CD4-positive, alpha-beta T cell treated with Interleukin-1 beta for 1 hour (primary cell): ENCODE results near the gene ELMO1.
A peak's percentile ranks its signal among the peaks of the same experiment; 100 is the strongest.

ENCODE experiments used
- DNase-seq, 2 donors: peaks; one replicate each; pipeline ENCODE4 v3.0.0-alpha.2; 2020 to 2022

The ELMO1 gene

DNA sequence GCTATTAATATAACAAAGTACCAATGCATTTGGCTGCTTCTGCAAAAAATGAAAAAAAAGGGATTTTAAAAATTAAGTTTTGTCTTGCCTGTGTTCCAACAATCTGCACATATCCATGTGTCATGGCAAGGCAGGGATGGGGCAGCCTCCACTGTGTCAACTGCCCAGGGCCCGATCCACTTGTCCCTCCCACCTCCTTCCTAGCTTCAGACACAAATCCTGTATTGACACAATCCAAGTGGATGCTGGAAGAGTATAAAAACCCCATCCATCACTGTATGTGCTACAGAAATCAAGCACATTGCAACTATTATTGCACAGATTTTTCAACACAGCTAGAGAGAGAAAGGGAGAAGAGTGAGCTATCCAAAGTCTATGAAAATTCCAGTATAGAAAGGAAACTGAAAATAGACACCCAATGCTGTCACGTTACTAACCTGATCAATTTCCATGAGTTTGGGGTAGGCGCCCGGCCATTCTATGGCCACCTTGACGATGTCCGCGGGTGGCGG, 106.4 kb downstream of the ELMO1 start:
- DNase-seq, result no peak

DNA sequence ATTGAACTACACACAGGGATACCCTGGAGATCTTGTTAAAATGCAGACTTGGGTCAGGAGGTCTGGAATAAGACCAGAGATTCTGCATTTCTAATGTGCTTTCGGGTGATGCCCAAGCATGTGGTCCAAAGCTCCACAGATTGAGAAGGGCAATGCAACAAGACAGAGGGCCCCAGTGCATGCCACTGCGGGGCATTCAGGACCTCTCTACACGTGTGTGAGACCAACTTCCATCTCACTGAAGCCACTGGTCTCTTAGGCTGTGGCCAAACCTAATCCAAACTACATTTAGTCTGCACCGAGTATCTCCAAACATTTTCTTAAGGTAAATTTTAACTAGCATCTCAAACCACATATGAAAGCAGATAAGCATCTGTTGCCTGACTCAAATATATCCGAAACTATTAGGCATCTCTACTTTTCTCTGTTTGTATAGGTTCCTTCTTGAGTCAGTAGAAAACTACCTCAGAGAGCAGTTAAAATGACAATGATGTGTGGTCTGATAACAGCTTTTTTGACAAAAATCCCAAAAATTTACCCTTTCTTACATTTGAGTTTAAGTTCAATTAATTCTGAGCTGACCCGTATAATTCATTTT, 107.5 kb downstream of the ELMO1 start:
- peak in 1 of 2 donors; percentile 29 for DNase-seq

DNA sequence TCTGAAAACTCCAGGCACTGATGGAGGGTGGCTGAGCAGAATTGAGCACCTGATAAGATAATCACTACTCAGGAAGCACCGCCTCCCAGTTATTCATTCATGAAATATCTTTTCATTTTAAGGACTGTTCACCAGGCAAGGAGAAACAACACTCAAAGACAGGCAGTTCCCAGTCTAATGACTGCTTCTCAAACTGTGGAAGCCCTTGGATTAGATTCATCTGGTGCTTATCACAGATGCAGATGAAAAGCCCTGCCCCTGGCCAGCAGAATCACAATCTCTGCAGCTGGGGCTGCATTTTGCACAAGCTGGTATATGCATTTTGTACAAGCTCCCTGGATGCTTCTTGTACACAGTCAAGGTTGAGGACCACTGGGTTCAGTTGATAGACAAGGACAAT, 109.7 kb downstream of the ELMO1 start:
- no peak for DNase-seq

DNA sequence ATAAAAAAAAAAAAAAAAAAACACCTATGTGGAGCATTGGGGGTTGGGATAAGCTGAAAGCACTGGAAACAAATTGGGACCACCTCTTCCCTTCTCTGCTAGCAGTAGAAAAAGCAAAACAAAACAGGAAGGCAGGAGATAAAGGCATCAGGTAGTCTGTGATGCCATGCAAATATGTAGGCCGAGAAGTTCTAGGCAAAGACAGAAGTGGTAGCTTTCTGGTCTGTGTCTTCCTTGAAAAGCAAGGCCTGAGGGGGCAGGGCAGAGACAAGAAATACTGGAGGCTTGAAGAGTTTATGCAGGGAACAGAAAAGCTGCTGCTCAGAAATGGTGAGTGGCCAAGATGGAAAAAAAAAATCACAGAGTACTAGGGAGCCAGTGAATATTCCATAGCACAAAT, 111.1 kb downstream of the ELMO1 start:
- DNase-seq, result peak in 1 of 2 donors; percentile 3

DNA sequence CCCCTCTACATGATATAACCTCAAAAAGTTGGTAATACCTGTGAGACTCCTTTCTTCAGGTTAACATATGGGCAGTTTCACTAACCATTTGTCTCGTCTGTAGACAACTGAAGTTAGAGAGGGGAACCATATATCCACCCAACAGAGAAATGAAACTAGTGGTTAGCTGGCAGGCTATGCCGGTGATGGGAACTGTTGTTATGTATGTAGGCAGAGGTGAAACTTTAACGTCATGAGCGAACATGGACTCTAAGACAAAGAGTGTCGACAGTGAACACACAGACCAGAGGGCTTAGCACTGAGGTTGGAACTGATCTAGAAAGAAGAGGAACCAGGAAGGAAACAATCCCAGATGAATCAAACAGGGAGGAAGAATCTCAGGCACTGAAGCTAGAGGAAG, 112.4 kb downstream of the ELMO1 start:
- peak; percentile 42 to 63 for DNase-seq

DNA sequence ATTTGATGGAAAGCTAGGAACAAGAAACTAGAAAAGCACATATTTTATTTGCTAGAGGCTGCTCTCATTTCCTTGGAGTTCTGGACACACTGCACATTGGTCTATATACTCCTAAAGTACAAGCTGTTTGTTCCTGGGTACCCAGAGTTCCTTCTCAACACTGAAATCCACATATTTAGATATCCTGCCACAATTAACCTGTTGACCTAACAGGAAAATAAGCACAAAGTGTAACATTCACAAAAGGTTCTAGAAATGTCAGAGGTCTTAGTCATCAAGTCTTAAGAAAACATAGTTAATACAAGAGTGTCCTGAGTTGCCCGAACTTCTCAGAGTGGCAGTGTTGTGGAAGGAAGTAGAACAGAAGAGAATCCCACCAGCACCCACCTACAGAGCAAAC, 115.6 kb downstream of the ELMO1 start:
- DNase-seq, result no peak

DNA sequence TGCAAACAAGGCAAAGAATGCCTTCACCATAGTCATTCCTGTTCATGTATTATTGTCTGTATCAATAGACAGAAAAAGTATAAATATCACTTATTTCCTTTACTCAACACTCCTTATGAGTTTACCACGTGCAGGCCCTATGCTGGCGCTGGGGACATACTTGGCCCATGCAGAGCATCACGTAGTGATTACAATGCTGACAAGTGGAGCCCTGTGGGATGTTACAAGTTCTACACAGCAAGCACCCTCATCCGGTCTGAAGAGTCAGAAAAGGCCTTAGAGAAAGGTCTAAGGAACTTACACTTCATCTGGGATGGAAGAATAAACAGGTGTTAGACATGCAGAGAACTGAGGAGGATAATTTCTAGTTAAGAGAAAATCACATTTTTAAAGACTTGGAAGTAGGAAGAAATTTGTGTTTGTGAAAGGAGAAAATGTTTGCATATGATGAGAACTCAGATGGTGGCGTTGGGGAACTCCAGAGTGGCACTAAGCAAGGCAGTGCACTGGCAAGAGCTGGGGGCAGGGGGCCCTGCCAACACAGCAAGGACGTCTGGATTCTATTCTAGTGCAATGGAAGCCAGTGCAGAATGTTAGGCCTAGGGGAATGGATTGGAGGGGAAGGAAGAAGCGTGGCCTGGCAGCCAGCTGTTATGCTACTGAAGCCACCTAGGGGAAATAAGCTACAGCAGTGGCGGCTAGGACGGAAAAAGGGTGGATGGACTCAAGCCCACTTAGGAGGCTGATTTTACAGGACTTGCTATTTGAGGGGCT, 116.2 kb downstream of the ELMO1 start:
- no peak for DNase-seq

DNA sequence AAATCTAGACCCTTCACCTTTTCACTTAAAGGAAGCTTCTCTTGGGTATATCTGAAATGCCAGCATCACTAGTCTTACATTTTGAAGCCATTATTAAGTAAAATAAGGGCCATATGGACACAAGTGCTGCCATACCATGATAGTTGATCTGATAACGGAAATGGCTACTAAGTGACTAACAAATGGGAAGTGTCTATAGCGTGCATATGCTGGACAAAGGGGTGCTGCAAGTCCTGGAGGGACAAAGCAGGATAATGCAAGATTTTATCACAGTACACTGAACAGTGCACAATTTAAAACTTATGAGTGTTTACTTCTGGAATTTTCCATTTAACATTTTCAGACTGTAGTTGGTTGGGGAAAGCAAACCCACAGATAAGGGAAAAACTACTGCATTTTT, 117.9 kb downstream of the ELMO1 start:
- DNase-seq, result no peak

DNA sequence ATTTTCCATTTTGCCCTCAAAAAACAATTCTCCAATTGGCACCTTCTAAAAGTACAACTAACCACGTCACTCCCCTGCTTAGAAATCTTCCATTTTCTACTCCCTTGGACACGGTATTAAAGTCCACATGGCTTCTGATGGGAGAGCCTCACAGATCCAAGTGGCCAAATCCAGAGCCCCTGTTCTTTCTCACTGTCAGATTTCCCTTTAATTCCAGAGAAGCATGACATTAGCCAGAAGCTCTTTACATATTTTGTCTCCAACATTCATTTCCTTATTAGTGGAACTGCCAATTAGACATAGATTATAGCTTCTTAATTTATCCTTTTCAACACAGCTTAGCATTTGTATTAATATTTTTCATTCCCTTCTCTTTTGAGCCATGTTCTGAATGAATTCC, 118.7 kb downstream of the ELMO1 start:
- no peak for DNase-seq

DNA sequence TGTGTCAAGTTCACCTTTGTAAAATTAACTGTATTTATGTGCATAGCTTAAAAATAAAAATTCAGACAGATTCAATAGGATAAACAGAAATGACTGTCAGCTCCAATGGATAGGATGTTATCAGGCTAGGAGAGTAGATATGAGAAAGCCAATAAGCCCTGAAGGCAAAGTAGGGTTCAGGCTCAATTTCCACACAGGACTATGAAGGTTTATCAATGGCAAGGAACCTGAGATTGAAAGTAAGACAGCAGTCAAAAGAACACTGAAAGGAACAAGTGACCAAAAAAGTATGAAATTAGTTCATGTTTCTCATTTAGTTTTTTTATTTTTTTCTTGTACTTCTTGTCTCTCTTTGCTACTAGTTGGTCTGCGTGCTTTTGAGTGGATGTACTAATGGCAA, 121.4 kb downstream of the ELMO1 start:
- no peak for DNase-seq

DNA sequence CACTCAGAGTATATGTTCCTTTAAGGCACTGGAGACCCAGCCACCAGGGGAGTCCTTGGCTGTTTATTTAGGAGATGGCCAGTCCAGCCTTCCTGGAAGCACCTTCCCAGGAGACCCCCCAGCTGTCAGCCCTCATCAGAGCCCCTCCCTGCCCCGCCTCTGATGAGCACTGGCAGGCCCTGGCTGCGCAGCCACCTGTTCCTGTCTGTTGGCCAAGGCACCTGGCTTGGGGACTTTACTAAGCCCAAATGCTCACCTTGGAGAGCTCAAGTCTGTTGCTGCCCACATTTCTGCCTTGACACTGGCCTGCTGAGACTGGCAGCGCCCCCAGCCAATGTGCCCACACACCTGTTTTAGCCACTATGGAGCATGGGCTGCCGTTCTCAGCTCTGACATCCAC, 124.7 kb downstream of the ELMO1 start:
- DNase-seq, result no peak

DNA sequence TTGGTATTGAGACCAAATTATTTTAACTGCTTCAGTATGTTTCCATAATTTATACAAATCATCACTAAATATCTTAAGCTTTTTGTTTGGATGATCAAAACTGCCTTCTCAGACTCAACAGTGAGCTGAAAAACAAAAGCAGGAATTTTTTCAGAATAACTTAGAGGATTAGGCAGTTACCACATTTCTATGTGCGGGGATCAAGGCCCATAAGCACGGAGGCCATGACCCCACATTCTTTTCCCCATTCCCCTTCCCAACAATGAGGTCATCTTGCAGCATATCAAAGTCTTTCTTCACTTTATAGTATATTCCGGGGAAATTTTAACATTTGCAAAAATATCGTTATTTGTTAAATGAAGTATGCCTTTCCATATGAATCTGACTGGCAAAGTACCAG, 125.8 kb downstream of the ELMO1 start:
- DNase-seq, result no peak

DNA sequence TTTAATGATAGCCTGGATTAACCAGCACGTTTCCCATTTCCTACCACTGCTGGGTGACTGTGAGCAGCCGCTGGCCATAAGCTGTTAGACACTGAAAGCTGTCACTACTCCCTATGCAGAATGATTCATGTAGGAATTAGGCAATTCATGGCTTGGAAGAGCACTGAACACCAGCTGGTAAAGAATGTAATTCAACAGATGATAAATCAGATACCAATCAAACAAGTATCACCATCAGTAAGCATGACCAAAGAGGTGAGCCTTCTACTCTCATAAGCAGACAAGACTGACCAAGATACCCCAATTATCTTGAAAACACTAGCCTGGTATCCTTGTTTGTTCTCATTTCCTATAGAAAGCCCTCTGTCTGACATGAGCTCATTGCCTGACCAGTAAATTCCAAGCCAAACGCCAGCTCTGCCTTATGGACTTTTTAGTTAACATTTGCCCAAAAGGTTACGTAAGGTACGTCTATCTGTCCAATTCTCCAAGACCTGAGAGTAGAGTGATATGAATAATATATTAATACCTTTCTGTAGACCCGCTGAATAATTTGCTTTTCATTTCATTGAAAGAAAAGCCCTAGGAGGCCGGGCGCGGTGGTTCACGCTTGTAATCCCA, 127.7 kb downstream of the ELMO1 start:
- no peak for DNase-seq

DNA sequence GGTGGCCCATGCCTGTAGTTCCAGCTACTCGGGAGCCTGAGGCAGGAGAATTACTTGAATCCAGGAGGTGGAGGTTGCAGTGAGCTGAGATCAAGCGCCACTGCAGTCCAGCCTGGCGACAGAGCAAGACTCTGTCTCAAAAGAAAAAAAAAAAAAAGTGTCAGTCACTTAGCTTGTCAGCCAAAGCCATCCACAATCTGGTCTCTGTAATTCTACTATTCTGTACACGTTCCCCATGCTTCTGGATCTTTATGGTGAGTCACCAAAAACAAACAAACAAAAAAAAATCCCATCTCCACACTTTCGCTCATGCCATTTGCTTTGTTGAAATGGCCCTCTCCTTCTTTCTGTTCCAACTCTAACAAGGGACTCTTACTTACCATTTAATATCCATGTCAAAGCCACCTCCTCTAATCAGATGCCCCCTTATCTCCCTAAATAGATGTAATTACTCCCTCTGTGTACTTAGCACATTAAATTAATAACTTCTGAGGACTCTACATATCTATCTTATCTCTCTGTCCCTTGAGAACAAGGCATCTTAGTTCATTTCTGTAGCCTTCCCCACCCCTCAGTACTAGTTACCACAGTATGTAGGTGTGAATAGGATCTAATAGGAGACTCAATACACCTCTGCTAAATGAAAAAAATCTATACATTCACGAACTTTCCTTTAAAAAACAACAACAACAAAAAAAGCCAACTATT, 128.4 kb downstream of the ELMO1 start:
- DNase-seq, result no peak

DNA sequence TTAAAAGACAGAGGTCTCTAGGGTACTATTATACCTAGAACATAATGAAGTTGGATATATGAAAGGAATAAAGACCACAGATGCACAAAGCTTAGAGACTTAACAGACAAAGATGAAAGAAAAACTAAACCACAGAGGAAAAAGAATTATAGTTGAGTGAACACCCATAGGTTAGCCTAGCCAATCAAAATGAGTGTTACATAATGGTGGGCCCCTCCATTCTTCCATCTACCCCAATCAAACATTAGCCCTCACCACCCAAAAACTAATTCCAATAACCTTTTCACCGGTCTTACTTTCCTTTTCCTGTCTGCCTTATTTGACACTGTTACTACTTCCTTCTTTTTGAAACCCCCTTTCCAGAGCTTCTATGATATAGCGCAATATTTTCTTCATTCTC, 130.1 kb downstream of the ELMO1 start:
- DNase-seq, result peak; percentile 7 to 41

DNA sequence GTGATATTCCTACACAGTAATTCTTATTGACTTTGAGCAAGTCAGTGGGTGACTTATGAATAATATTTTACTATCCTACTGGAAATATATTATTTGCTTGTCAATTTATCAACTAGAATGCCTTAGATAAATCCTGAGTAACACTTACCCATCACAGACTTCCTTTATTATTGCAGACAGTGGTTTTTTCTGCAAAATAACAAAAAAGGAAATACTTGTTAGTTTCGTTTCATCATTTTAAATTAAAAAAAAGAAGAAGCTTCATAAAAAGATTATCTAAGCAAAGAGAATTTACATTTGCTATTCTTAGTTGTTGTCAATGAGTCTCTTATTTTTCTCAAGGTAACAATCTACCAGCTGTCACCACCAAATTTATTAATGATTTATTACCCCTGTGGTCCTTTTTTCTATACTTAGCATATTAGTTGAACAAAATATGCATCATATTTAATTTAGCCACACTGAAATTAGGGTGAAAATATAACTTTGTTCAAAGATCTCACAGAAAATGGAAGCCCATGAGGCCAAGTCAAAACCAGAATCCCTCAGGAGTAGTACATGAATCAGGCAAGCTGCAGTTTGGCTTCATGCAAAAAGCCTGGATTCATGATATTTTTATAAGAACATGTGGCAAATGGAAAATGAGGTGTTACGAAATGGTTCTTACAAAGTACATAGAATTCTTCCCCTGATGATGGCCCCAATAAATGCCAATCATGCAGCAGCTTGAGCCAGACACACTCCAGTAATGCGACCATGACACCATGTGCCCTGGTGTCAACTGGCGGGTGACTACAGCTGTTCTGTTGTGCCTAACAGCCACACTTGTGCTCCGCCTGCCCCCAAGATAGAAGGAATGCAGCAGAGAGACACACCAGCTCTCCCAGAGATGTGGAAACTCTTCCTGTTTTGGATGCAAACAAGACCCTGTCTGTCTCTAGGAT, 132.6 kb downstream of the ELMO1 start:
- DNase-seq, result no peak

DNA sequence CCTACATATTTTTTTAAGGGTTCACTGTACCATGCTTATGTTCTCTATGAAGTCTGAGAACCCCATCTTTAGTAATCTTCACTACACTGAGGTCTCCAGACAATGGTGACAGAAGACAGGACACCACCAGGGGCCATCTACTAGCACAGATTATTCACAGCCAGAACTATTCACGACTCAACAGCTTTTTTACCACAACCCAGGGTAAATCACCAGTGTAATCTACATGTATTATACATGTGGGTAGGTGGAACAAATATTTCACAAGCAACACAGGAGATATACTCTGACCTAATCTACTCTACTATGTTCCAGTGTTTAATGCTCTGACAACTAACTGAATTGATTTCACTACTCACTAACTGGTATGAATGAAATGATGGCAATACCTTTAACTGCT, 136.1 kb downstream of the ELMO1 start:
- DNase-seq, result no peak

DNA sequence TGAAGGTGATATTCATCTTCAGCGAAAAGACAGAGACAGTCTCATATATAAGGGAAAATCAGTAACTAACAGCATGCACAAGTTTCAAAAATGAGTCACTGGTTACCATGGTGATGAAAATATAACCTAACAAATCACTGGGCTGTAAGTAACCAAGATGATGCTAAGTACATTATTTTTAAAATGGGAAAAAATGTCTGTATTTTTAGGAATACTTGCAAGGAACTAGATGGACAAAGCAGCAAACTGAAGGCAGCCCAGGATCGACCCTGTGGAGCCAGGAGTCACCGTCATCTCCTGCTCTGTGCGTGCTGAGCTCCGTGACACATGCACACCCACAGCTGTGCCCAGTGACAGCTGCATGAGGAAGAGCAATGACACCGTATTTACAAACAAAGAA, 137.3 kb downstream of the ELMO1 start:
- peak; percentile 40 to 46 for DNase-seq

DNA sequence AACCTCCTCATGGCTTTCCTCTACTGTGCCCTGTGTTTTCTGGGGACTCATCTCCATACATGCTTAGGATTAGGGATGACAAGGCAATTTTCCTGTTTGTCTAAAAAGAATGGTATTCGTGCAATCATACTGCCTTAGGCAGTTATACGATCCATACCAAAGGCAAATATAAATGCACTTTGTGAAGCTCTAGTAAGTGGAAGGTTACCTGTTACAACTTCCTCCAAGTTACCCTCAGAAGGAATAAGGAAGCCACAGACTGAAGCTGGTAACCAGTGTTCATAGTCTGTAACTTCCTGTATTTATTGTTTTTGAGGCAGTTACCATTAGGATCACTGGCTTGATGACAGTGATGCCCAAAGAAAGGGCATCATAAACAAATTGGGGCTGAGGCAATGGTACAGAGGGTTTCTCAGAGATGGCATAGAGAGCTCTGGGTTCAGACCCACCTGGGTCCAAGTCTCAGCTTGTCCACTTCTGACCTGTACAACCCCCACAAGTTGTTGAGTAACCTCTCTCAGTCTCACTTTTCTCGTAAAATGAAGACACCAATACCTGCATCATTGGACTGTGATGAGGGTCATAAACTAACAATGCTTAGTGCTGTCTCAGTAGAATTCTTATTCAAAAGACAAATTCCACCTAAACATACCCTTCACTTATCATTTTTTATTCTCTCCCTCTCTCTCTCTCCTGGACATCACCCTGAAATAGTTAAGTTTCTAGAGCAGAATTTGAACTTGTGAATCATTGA, 138.2 kb downstream of the ELMO1 start:
- DNase-seq, result peak; percentile 27 to 55

DNA sequence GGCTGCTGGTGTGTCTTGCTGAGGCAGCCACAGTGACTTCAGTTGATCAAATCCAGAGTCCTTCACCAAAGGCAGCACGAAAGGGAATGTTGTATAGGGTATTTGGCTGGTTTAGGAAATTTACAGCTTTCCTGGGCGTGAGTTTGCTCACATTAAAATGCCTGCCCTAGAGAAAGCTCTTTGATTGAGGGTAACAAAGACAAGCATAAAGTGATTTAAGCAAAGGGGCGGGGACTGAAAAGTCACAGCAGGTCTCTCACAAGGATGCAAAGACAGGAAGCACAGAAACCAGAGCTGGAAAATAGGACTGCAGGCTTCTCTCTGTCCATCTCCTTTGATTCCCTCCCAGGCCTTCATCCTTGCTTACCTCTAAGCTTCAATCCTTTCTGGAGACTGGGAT, 139.2 kb downstream of the ELMO1 start:
- DNase-seq, result no peak

DNA sequence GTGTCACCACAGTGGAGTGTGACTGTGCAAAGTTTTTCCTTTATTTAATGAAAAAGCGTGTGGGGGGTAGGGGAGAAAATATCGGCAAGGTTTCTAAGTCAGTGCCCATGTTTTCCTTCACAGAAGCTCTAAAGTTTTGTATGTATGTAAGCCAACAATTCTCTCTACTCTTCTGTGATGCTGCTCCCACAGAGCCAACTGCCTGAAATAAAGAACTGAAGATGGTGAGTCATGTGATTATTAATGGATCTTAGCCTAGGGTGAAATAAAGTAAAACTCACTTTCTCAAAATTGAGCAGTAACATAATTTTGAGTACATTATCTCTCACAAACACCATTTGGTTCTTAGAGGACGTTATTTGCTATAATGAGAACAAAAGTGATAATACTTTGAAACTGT, 143.7 kb downstream of the ELMO1 start:
- no peak for DNase-seq

DNA sequence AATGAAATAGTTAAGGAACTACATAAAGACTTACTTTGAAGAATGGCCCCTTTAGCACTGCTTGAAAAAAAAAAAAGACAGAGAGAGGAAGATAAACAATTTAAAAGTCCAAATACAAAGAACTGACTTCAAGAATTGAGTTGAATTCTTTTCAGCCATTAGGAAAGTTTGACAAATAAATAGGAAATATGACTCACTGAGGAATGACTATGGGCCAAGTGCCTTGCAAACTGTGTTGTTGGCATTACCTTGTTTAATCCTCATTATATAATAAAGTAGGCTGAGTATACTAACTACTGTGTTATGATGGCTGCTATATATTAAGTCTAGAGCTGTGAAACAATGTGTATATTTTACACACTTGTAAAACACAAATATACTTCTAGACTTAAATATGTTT, 151.1 kb downstream of the ELMO1 start:
- no peak for DNase-seq
